C4-2B (cell line): ENCODE results near the gene CD96.
A peak's percentile ranks its signal among the peaks of the same experiment; 100 is the strongest.
"Not testable (repeated sequence)": the region's sequence is repeated elsewhere in the genome, so short reads cannot be mapped to it uniquely, and the experiment has no call there.

Experiments
- H3K27ac ChIP-seq: fragments of 450-650 bp; 2 replicates; pipeline ENCODE4 v1.5.1; 2017
- CTCF ChIP-seq: fragments of 450-650 bp; conservative IDR thresholded peaks from 2 replicates; pipeline ENCODE4 v1.5.1; 2017; ENCODE audit warnings: mild to moderate bottlenecking
- ZFX ChIP-seq: fragments of 450-650 bp; IDR thresholded peaks from 2 replicates; pipeline ENCODE4 v1.6.1; 2017

CD96 gene

GRCh38 chr3:111619833-111620232, 77.8 kb downstream of the CD96 start:
- TF ChIP-seq ZFX (no peak), CTCF (no peak)
- H3K27ac ChIP-seq = no peak overlapping the region

DNA sequence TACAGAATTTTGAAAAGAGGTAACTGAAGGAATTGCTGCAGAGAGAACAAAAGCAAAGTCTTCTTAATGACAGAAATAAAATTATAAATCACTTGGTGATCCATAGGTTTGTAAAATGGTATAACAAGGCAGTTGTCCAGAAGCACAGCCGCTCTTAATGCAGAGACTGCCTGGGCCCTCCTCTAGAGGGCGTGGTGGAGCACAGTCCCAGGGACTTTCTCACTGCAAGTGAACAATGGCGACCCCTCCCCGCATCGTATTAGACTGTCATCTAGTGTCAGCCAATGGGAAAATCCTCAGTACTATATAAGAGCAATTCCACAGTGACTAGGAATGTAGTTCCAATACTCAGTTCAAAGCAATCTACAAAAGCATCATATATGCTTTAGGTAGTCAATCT, 79.5 kb downstream of the CD96 start:
- TF ChIP-seq CTCF = peak; percentile 79
- TF ChIP-seq ZFX = no peak
- no peak overlapping the region for H3K27ac ChIP-seq

GRCh38 chr3:111627092-111627491, 85.1 kb downstream of the CD96 start:
- TF ChIP-seq CTCF = no peak
- TF ChIP-seq ZFX = no peak
- no peak overlapping the region for H3K27ac ChIP-seq

GRCh38 chr3:111629018-111629417, 87.0 kb downstream of the CD96 start:
- not testable (repeated sequence) for H3K27ac ChIP-seq

- not testable (repeated sequence) for H3K27ac ChIP-seq
Measured at GRCh38 chr3:111630638-111631037, 88.6 kb downstream of the CD96 start.

DNA sequence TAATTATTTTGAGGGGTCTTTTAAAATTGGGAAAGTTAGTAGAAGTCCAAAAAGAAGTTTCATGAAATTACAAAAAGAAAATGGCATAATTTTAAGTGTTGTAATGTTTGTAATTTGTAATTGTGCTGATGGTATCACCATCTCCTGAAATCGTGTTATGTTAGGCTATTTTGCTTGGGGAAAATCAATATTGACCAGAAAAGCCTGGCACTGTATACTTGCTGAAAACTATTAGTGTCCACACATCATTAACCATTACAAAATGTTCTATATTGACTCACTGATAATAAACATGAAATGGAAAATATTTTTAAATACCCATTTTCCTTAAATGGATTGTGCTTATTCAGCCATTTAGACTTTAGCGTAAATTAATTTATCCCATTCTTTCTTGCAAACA, 93.4 kb downstream of the CD96 start:
- TF ChIP-seq CTCF (no peak), ZFX (no peak)

GRCh38 chr3:111636366-111636885, 94.4 kb downstream of the CD96 start:
- H3K27ac ChIP-seq = no peak overlapping the region
- TF ChIP-seq ZFX = no peak
- no peak for TF ChIP-seq CTCF

More for the DNA sequence above, 93.4 kb downstream of the CD96 start:
- no peak overlapping the region for H3K27ac ChIP-seq

- no peak for TF ChIP-seq ZFX
- no peak for TF ChIP-seq CTCF
- H3K27ac ChIP-seq = no peak overlapping the region
Measured at GRCh38 chr3:111639316-111639715, 97.3 kb downstream of the CD96 start.
